Fibroblast of skin of right biceps (primary cell): ENCODE data around the gene PLEKHA6.
A peak's percentile ranks its signal among the peaks of the same experiment; 100 is the strongest.

Experiments
- DNase-seq: peaks from one replicate; pipeline ENCODE4 v3.0.0-alpha.2; 2013

The PLEKHA6 gene

GRCh38 chr1:204359474-204360255 lies at the start of gene PLEKHA6:
Gene PLEKHA6, minus strand, starts transcription at chr1:204359929. Its CDS starts 86,202 bp downstream, at chr1:204273727.
- DNase-seq: peak; percentile 72

GRCh38 chr1:204409123-204409522 lies 49.4 kb upstream of the PLEKHA6 start:
- DNase-seq: no peak

GRCh38 chr1:204408602-204409001 lies 48.9 kb upstream of the PLEKHA6 start:
- DNase-seq: no peak

GRCh38 chr1:204408074-204408507 lies 48.4 kb upstream of the PLEKHA6 start:
- DNase-seq: peak; percentile 74

- no peak for DNase-seq
Observed at GRCh38 chr1:204407295-204407971, 47.7 kb upstream of the PLEKHA6 start.

- no peak for DNase-seq
Observed at GRCh38 chr1:204406621-204407020, 46.9 kb upstream of the PLEKHA6 start.

- no peak for DNase-seq
Observed at GRCh38 chr1:204405988-204406387, 46.3 kb upstream of the PLEKHA6 start.

- no peak for DNase-seq
Observed at GRCh38 chr1:204404629-204405028, 44.9 kb upstream of the PLEKHA6 start.

- DNase-seq: no peak
Observed at GRCh38 chr1:204402391-204402790, 42.7 kb upstream of the PLEKHA6 start.

- DNase-seq: no peak
Observed at GRCh38 chr1:204401730-204402129, 42.0 kb upstream of the PLEKHA6 start.

GRCh38 chr1:204400882-204401510 lies 41.3 kb upstream of the PLEKHA6 start:
- DNase-seq: no peak

- peak; percentile 67 for DNase-seq
Observed at GRCh38 chr1:204398197-204399125, 38.7 kb upstream of the PLEKHA6 start.

GRCh38 chr1:204396015-204396583 lies 36.4 kb upstream of the PLEKHA6 start:
- DNase-seq: no peak

GRCh38 chr1:204391629-204392028 lies 31.9 kb upstream of the PLEKHA6 start:
- DNase-seq: no peak

GRCh38 chr1:204390751-204391466 lies 31.2 kb upstream of the PLEKHA6 start:
- no peak for DNase-seq

- DNase-seq: no peak
Observed at GRCh38 chr1:204385727-204386126, 26.0 kb upstream of the PLEKHA6 start.

- DNase-seq: peak; percentile 25
Observed at GRCh38 chr1:204384636-204385352, 25.1 kb upstream of the PLEKHA6 start.

GRCh38 chr1:204383163-204383904 lies 23.6 kb upstream of the PLEKHA6 start:
- no peak for DNase-seq

- DNase-seq: no peak
Observed at GRCh38 chr1:204382714-204383083, 23.0 kb upstream of the PLEKHA6 start.

GRCh38 chr1:204380293-204380831 lies 20.6 kb upstream of the PLEKHA6 start:
- DNase-seq: no peak
